DND-41 (cell line): Measurements from ENCODE around the gene PMPCA.

ENCODE experiments used
- ATAC-seq: fragments of 200-7000 bp; cut with Tn5 transposase; 3 replicates; pipeline ENCODE4 v1.9.1; 2021; ENCODE audit warnings: low read depth; ENCODE audit not compliant: insufficient read depth
- DNase-seq: peaks from one replicate; pipeline ENCODE4 v3.0.0-alpha.2; 2020
- H2AFZ ChIP-seq: 2 replicates; pipeline ENCODE4 v1.6.0; 2012; ENCODE audit warnings: low read depth, low read length
- H3K27ac ChIP-seq: 2 replicates; pipeline ENCODE4 v1.5.1; 2012; ENCODE audit warnings: low read length, inconsistent platforms
- H3K27me3 ChIP-seq: fragments of 200-600 bp; sonication (generic); 2 replicates; pipeline ENCODE4 v1.6.0; 2012; ENCODE audit warnings: low read length, mild to moderate bottlenecking, inconsistent platforms; ENCODE audit not compliant: insufficient read depth, poor library complexity
- H3K36me3 ChIP-seq: 2 replicates; pipeline ENCODE4 v1.5.1; 2012; ENCODE audit warnings: low read length, inconsistent platforms; ENCODE audit not compliant: insufficient read depth
- H3K4me1 ChIP-seq: 2 replicates; pipeline ENCODE4 v1.5.1; 2012; ENCODE audit warnings: mild to moderate bottlenecking, low read length; ENCODE audit not compliant: insufficient read depth
- H3K4me2 ChIP-seq: 2 replicates; pipeline ENCODE4 v1.6.0; 2012; ENCODE audit warnings: mild to moderate bottlenecking, moderate library complexity, low read length, inconsistent platforms; ENCODE audit not compliant: insufficient read depth
- H3K4me3 ChIP-seq, 2 experiments: fragments of 200-600 bp in 1 of 2; shearing (Covaris generic) in 1 of 2; 2 replicates each; pipeline ENCODE4 v1.5.1; 2012 to 2016; ENCODE audit warnings: inconsistent platforms in 2 of 2, low read length in 2 of 2, mild to moderate bottlenecking in 2 of 2, low read depth in 1 of 2, moderate library complexity in 1 of 2
- H3K79me2 ChIP-seq: 2 replicates; pipeline ENCODE4 v1.6.0; 2012; ENCODE audit warnings: low read length, inconsistent platforms; ENCODE audit not compliant: insufficient read depth
- H3K9ac ChIP-seq: 2 replicates; pipeline ENCODE4 v1.6.0; 2012; ENCODE audit warnings: low read depth, mild to moderate bottlenecking, inconsistent platforms, low read length, moderate library complexity
- H3K9me3 ChIP-seq: 2 replicates; pipeline ENCODE4 v1.5.1; 2012; ENCODE audit warnings: low read length, moderate library complexity, mild to moderate bottlenecking, inconsistent platforms; ENCODE audit not compliant: insufficient read depth, severe bottlenecking
- H4K20me1 ChIP-seq: 2 replicates; pipeline ENCODE4 v1.6.0; 2012; ENCODE audit warnings: low read length; ENCODE audit not compliant: insufficient read depth
- EZH2 ChIP-seq: IDR thresholded peaks from 3 replicates; pipeline ENCODE4 v1.6.1; 2012; ENCODE audit warnings: borderline replicate concordance, low read depth, mild to moderate bottlenecking, moderate library complexity, low read length, inconsistent platforms; ENCODE audit not compliant: severe bottlenecking
- TF ChIP-seq, protein P1 (sequence below): IDR thresholded peaks from 2 replicates; pipeline ENCODE4 v1.5.1; 2012; ENCODE audit warnings: borderline replicate concordance, low read length, moderate library complexity, mild to moderate bottlenecking; ENCODE audit not compliant: poor library complexity, severe bottlenecking; ENCODE audit errors: extremely low read depth

The PMPCA gene

DNA sequence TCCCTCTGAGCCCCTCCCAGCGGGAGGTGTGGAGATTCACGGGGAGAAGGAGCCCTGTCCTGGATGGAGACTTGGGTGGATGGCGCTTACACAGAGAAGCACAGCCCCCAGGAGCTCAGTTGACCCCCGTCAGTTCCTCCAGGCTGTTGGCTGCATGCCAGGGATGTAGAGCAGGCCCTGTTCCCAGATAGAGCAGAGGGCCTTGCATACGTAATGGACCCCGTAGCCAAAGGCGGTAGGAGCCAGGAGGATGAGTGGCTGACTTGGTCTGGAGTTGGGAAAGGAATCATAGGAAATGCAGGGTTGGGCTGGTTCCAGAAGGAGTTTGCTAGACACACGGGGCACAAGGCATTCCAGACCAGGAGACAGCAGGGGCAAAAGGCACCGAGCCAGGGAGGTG, 2.5 kb downstream of the PMPCA start:
- H2AFZ ChIP-seq, result no peak overlapping the region
- no peak for TF ChIP-seq EZH2
- TF ChIP-seq, protein P1, sequence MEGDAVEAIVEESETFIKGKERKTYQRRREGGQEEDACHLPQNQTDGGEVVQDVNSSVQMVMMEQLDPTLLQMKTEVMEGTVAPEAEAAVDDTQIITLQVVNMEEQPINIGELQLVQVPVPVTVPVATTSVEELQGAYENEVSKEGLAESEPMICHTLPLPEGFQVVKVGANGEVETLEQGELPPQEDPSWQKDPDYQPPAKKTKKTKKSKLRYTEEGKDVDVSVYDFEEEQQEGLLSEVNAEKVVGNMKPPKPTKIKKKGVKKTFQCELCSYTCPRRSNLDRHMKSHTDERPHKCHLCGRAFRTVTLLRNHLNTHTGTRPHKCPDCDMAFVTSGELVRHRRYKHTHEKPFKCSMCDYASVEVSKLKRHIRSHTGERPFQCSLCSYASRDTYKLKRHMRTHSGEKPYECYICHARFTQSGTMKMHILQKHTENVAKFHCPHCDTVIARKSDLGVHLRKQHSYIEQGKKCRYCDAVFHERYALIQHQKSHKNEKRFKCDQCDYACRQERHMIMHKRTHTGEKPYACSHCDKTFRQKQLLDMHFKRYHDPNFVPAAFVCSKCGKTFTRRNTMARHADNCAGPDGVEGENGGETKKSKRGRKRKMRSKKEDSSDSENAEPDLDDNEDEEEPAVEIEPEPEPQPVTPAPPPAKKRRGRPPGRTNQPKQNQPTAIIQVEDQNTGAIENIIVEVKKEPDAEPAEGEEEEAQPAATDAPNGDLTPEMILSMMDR, result no peak
- H3K4me2 ChIP-seq, result no peak overlapping the region; the same call in 1 of the 2 replicates
- peaks cover 38% of the 10 kb centered on the region for H3K4me1 ChIP-seq
- H3K9ac ChIP-seq, result no peak overlapping the region
- DNase-seq (no peak), ATAC-seq (no peak)
- H3K27me3 ChIP-seq, result no peaks in the 10 kb centered on the region
- H3K36me3 ChIP-seq, result peaks cover 60% of the 10 kb centered on the region
- no peak overlapping the region for H3K4me3 ChIP-seq
- no peaks in the 10 kb centered on the region for H3K9me3 ChIP-seq
- peaks cover 55% of the 10 kb centered on the region for H3K79me2 ChIP-seq
- H4K20me1 ChIP-seq, result peaks cover 30% of the 10 kb centered on the region
- no peak overlapping the region for H3K27ac ChIP-seq

DNA sequence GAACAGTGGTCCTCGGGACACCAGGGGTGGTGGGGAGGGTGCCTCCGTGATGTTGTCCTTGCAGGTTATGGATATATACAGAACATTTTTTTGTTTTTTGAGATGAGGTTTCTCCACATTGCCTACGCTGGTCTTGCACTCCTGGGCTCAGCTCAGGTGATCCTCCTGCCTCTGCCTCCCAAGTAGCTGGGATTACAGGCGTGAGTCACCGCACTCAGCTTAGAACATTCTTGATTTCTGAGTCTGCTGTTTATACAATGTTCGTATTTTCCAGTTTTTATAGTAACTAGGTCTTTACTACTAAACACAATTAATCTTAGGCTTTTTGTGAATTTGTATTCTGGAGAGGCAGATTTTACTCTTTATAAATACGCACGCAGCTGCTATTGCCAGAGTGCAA, 6.0 kb downstream of the PMPCA start:
- DNase-seq (no peak), ATAC-seq (no peak)
- Histone ChIP-seq H3K9me3 (no peaks in the 10 kb centered on the region), H3K27me3 (no peaks in the 10 kb centered on the region), H3K79me2 (peaks cover 28% of the 10 kb centered on the region), H3K36me3 (peaks cover 89% of the 10 kb centered on the region), H4K20me1 (peaks cover 21% of the 10 kb centered on the region; the same call in 1 of the 2 replicates), H2AFZ (no peak overlapping the region), H3K9ac (no peak overlapping the region), H3K4me1 (peaks cover 17% of the 10 kb centered on the region), H3K4me2 (no peak overlapping the region), H3K27ac (no peak overlapping the region), H3K4me3 (no peak overlapping the region)
- TF ChIP-seq EZH2, result no peak
- TF ChIP-seq, protein P1, result no peak

DNA sequence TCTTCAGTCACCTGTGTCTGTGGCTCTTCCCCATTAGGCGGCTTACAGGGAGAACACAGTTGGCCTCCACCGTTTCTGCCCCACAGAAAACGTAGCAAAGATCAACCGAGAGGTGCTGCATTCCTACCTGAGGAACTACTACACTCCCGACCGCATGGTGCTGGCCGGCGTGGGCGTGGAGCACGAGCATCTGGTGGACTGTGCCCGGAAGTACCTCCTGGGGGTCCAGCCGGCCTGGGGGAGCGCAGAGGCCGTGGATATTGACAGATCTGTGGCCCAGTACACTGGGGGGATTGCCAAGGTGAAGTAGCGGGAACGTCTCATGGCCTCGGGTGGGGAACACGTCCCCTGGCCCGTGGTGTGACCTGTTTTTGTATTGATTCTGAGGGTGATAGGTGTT, 6.5 kb downstream of the PMPCA start:
- ATAC-seq, result no peak
- no peaks in the 10 kb centered on the region for H3K27me3 ChIP-seq
- DNase-seq, result no peak
- H3K79me2 ChIP-seq, result peaks cover 23% of the 10 kb centered on the region
- no peak overlapping the region for H3K9ac ChIP-seq
- no peak overlapping the region for H3K27ac ChIP-seq
- no peak overlapping the region for H2AFZ ChIP-seq
- H3K4me2 ChIP-seq, result no peak overlapping the region
- H4K20me1 ChIP-seq, result peaks cover 16% of the 10 kb centered on the region; the same call in 1 of the 2 replicates
- peaks cover 91% of the 10 kb centered on the region for H3K36me3 ChIP-seq
- no peak overlapping the region for H3K4me3 ChIP-seq
- no peaks in the 10 kb centered on the region for H3K9me3 ChIP-seq
- peaks cover 12% of the 10 kb centered on the region for H3K4me1 ChIP-seq
- no peak for TF ChIP-seq EZH2
- TF ChIP-seq, protein P1, result no peak
